Esophagus (tissue), 2 donors: ENCODE results near the gene LUZP2. TPM values are rescaled to one million over a fixed set of nuclear protein-coding genes. Genes with fewer than 3 reads are reported as not detected.

Experiments
- H3K27ac ChIP-seq, 2 donors: one replicate each; pipeline ENCODE4 v1.5.1; 2013; ENCODE audit warnings: low read depth in 2 of 2, mild to moderate bottlenecking in 2 of 2, inconsistent platforms in 1 of 2, low read length in 1 of 2, moderate library complexity in 1 of 2
- H3K27me3 ChIP-seq, 2 donors: one replicate each; pipeline ENCODE4 v1.6.1; 2013; ENCODE audit warnings: low read length in 2 of 2, control low read depth in 1 of 2, mild to moderate bottlenecking in 1 of 2; ENCODE audit not compliant: insufficient read depth in 2 of 2, control insufficient read depth in 1 of 2
- H3K36me3 ChIP-seq, 2 donors: one replicate each; pipeline ENCODE4 v1.6.1; 2013; ENCODE audit warnings: low read length in 1 of 2; ENCODE audit not compliant: control insufficient read depth in 2 of 2, insufficient read depth in 2 of 2
- H3K4me1 ChIP-seq, 2 donors: one replicate each; pipeline ENCODE4 v1.6.1; 2013; ENCODE audit warnings: low read length in 1 of 2; ENCODE audit not compliant: control insufficient read depth in 2 of 2, insufficient read depth in 2 of 2
- H3K4me3 ChIP-seq, 2 donors: one replicate each; pipeline ENCODE4 v1.5.1; 2013; ENCODE audit warnings: low read length in 2 of 2, mild to moderate bottlenecking in 2 of 2, low read depth in 1 of 2, moderate library complexity in 1 of 2
- H3K9me3 ChIP-seq, 2 donors: one replicate each; pipeline ENCODE4 v1.6.1; 2013; ENCODE audit warnings: mild to moderate bottlenecking in 2 of 2, low read depth in 1 of 2, low read length in 1 of 2, moderate library complexity in 1 of 2; ENCODE audit not compliant: control insufficient read depth in 2 of 2, insufficient read depth in 1 of 2
- WGBS, 2 donors: extraction: QIAGEN DNeasy Blood & Tissue Kit; methylation state at CpG; one replicate each; pipeline ENCODE4 v1.1.7; 2013; 5-methylcytosine and 5-hydroxymethylcytosine counted together
- polyA plus RNA-seq, 2 donors: library from polyadenylated mRNA; stranded (reverse); fragments of 200-250 nt; gene quantifications; one replicate each; pipeline ENCODE4 v1.2.3, GENCODE V29; 2013
- donor health status: healthy with polysubstance abuse.
- donor health status: Bipolar disorder and iron deficiency.

The LUZP2 gene
- polyA plus RNA-seq, 2 donors: 0.20 TPM

GRCh38 chr11:24755260-24755839 lies 258.5 kb downstream of the LUZP2 start:
- no peaks in the 10 kb centered on the region for H3K27me3 ChIP-seq
- no peak overlapping the region for H3K4me3 ChIP-seq
- H3K36me3 ChIP-seq: no peaks in the 10 kb centered on the region
- no peaks in the 10 kb centered on the region for H3K9me3 ChIP-seq
- no peaks in the 10 kb centered on the region for H3K4me1 ChIP-seq
- no peak overlapping the region for H3K27ac ChIP-seq
- WGBS, 2 donors: 70 to 72% methylated on average over 7 of the region's 7 CpGs

- no peak overlapping the region for H3K27ac ChIP-seq
- H3K9me3 ChIP-seq: no peaks in the 10 kb centered on the region
- 89 to 91% methylated on average over 3 of the region's 3 CpGs for WGBS, 2 donors
- H3K36me3 ChIP-seq: no peaks in the 10 kb centered on the region
- H3K4me3 ChIP-seq: no peak overlapping the region
- no peaks in the 10 kb centered on the region for H3K27me3 ChIP-seq
- no peaks in the 10 kb centered on the region for H3K4me1 ChIP-seq
These were observed 262.9 kb downstream of the LUZP2 start for GRCh38 chr11:24759742-24760141.

- Histone ChIP-seq H3K27ac (no peak overlapping the region), H3K4me3 (no peak overlapping the region), H3K4me1 (no peaks in the 10 kb centered on the region), H3K36me3 (no peaks in the 10 kb centered on the region), H3K9me3 (no peaks in the 10 kb centered on the region), H3K27me3 (no peaks in the 10 kb centered on the region)
These were observed 263.8 kb downstream of the LUZP2 start for GRCh38 chr11:24760681-24761080.

GRCh38 chr11:24762076-24762475 lies 265.2 kb downstream of the LUZP2 start:
- Histone ChIP-seq H3K4me3 (no peak overlapping the region), H3K27ac (no peak overlapping the region), H3K4me1 (no peaks in the 10 kb centered on the region), H3K27me3 (no peaks in the 10 kb centered on the region), H3K36me3 (no peaks in the 10 kb centered on the region), H3K9me3 (no peaks in the 10 kb centered on the region)
- 67 to 74% methylated on average over 2 of the region's 2 CpGs for WGBS, 2 donors

GRCh38 chr11:24767411-24767810 lies 270.6 kb downstream of the LUZP2 start:
- Histone ChIP-seq H3K4me3 (no peak overlapping the region), H3K9me3 (no peaks in the 10 kb centered on the region), H3K27ac (no peak overlapping the region), H3K27me3 (no peaks in the 10 kb centered on the region), H3K36me3 (no peaks in the 10 kb centered on the region), H3K4me1 (no peaks in the 10 kb centered on the region)
- WGBS, 2 donors: 64 to 73% methylated on average over 3 of the region's 3 CpGs

GRCh38 chr11:24773322-24773721 lies 276.5 kb downstream of the LUZP2 start:
- H3K4me3 ChIP-seq: no peak overlapping the region
- no peaks in the 10 kb centered on the region for H3K27me3 ChIP-seq
- no peak overlapping the region for H3K27ac ChIP-seq
- no peaks in the 10 kb centered on the region for H3K9me3 ChIP-seq
- WGBS, 2 donors: 50 to 53% methylated on average over 3 of the region's 3 CpGs
- H3K4me1 ChIP-seq: no peaks in the 10 kb centered on the region
- H3K36me3 ChIP-seq: no peaks in the 10 kb centered on the region

- WGBS, 2 donors: 63 to 65% methylated on average over 2 of the region's 2 CpGs
- Histone ChIP-seq H3K9me3 (no peaks in the 10 kb centered on the region), H3K27ac (no peak overlapping the region), H3K4me3 (no peak overlapping the region), H3K4me1 (no peaks in the 10 kb centered on the region), H3K27me3 (no peaks in the 10 kb centered on the region), H3K36me3 (no peaks in the 10 kb centered on the region)
These were observed 282.9 kb downstream of the LUZP2 start for GRCh38 chr11:24779791-24780190.

GRCh38 chr11:24781288-24781687 lies 284.4 kb downstream of the LUZP2 start:
- Histone ChIP-seq H3K27ac (no peak overlapping the region), H3K4me3 (no peak overlapping the region), H3K9me3 (no peaks in the 10 kb centered on the region), H3K27me3 (no peaks in the 10 kb centered on the region), H3K36me3 (no peaks in the 10 kb centered on the region), H3K4me1 (no peaks in the 10 kb centered on the region)

GRCh38 chr11:24793479-24793878 lies 296.6 kb downstream of the LUZP2 start:
- WGBS, 2 donors: 81 to 84% methylated on average over 2 of the region's 2 CpGs
- Histone ChIP-seq H3K36me3 (no peaks in the 10 kb centered on the region), H3K4me1 (no peaks in the 10 kb centered on the region), H3K27ac (no peak overlapping the region), H3K4me3 (no peak overlapping the region), H3K27me3 (no peaks in the 10 kb centered on the region), H3K9me3 (no peaks in the 10 kb centered on the region)

- Histone ChIP-seq H3K4me3 (no peak overlapping the region), H3K9me3 (no peaks in the 10 kb centered on the region), H3K27me3 (no peaks in the 10 kb centered on the region), H3K27ac (no peak overlapping the region), H3K36me3 (no peaks in the 10 kb centered on the region), H3K4me1 (no peaks in the 10 kb centered on the region)
- 96 to 100% methylated on average over 1 of the region's 1 CpG for WGBS, 2 donors
These were observed 297.2 kb downstream of the LUZP2 start for GRCh38 chr11:24794064-24794463.
